GM10266 (cell line): ENCODE results near the gene COP1.

ENCODE experiments used
- DNase-seq: peaks from one replicate; pipeline ENCODE4 v3.0.0; 2012; ENCODE audit errors: extremely low spot score
- CTCF ChIP-seq: IDR thresholded peaks from 2 replicates; pipeline ENCODE4 v1.5.1; 2012; ENCODE audit warnings: mild to moderate bottlenecking, low read depth; ENCODE audit not compliant: control insufficient read depth, insufficient read depth; ENCODE audit errors: missing control alignments

COP1 gene

GRCh38 chr1:176225911-176226310, 18.8 kb upstream of the COP1 start:
- no peak for TF ChIP-seq CTCF
- DNase-seq = no peak

GRCh38 chr1:176225479-176225875, 18.4 kb upstream of the COP1 start:
- TF ChIP-seq CTCF = no peak
- DNase-seq = no peak

- no peak for DNase-seq
- no peak for TF ChIP-seq CTCF
Observed at GRCh38 chr1:176222196-176222595, 15.1 kb upstream of the COP1 start.

- DNase-seq = no peak
- TF ChIP-seq CTCF = no peak
Observed at GRCh38 chr1:176220100-176220689, 13.1 kb upstream of the COP1 start.

GRCh38 chr1:176217461-176218099, 10.5 kb upstream of the COP1 start:
- no peak for DNase-seq
- no peak for TF ChIP-seq CTCF

- no peak for DNase-seq
- no peak for TF ChIP-seq CTCF
Observed at GRCh38 chr1:176216031-176216430, 8.9 kb upstream of the COP1 start.

GRCh38 chr1:176211396-176212165, 4.5 kb upstream of the COP1 start:
- no peak for TF ChIP-seq CTCF
- DNase-seq = no peak
